OCI-LY3 (cell line): ENCODE data around the gene GPATCH4.

Experiments
- CTCF ChIP-seq: fragments of 200-600, 300-600 bp; sonication (generic); IDR thresholded peaks from 2 replicates; pipeline ENCODE4 v1.5.1; 2014; ENCODE audit warnings: antibody characterized with exemption, low read length, low read depth
- EZH2phosphoT487 ChIP-seq: fragments of 200-600 bp; shearing (Covaris generic); IDR thresholded peaks from 2 replicates; pipeline ENCODE4 v1.6.1; 2018; ENCODE audit warnings: antibody characterized with exemption, mixed run types, low read depth

GRCh38 chr1:156642265-156643048 lies 41.2 kb upstream of the GPATCH4 start:
- TF ChIP-seq CTCF: no peak
- no peak for TF ChIP-seq EZH2phosphoT487
